Nephron progenitor cell (in vitro differentiated cells): ENCODE measurements around the gene UQCR11.

Source experiments
- DNase-seq: peaks from one replicate; pipeline ENCODE4 v3.0.0; 2021
- H3K27ac Mint-ChIP-seq: 2 replicates; pipeline ENCODE4 v1.8.0; 2021; ENCODE audit warnings: mild to moderate bottlenecking, moderate library complexity, mixed read lengths
- H3K27me3 Mint-ChIP-seq: 2 replicates; pipeline ENCODE4 v1.8.0; 2021; ENCODE audit warnings: mild to moderate bottlenecking, low read depth, mixed read lengths; ENCODE audit not compliant: poor library complexity
- H3K36me3 Mint-ChIP-seq: 2 replicates; pipeline ENCODE4 v1.8.0; 2021; ENCODE audit warnings: low read depth, mixed read lengths
- H3K4me1 Mint-ChIP-seq: 2 replicates; pipeline ENCODE4 v1.8.0; 2021; ENCODE audit warnings: mixed read lengths
- H3K4me3 Mint-ChIP-seq: 2 replicates; pipeline ENCODE4 v1.8.0; 2021; ENCODE audit warnings: mild to moderate bottlenecking, moderate library complexity, mixed read lengths
- H3K9me3 Mint-ChIP-seq: 2 replicates; pipeline ENCODE4 v1.8.0; 2021; ENCODE audit warnings: mild to moderate bottlenecking, moderate library complexity, mixed read lengths
- TF ChIP-seq, protein P1 (sequence below): fragments of 200-600 bp; sonication (generic); IDR thresholded peaks from 2 replicates; pipeline ENCODE4 v1.5.0; 2021; ENCODE audit warnings: antibody characterized with exemption

The UQCR11 gene

DNA sequence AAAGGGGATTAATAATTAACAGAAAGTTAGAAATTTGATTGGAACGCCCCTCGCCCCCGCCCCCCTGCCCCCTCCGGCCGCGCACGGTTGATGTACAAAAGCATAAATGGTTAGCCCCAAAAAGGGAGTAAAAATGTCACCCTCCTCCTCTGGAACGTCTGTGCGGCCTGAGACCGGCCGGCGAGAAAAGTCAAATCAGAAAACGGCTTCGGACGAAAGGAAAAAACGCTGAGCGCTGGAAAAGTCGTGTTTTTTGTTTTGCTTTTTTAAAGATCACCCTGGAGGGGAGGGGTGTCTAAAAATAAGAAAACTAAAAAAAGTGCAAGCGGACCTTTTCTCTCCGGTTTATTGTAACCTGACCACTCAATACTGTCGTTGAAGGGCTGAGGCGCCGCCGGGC is 50.3 kb downstream of the UQCR11 start:
- no peak overlapping the region for H3K4me3 Mint-ChIP-seq
- peak overlapping the region; percentile 75 for H3K27ac Mint-ChIP-seq
- H3K27me3 Mint-ChIP-seq: no peaks in the 10 kb centered on the region
- H3K9me3 Mint-ChIP-seq: peaks cover 6% of the 10 kb centered on the region
- no peak for DNase-seq
- peaks cover 4% of the 10 kb centered on the region for H3K4me1 Mint-ChIP-seq
- TF ChIP-seq, protein P1, sequence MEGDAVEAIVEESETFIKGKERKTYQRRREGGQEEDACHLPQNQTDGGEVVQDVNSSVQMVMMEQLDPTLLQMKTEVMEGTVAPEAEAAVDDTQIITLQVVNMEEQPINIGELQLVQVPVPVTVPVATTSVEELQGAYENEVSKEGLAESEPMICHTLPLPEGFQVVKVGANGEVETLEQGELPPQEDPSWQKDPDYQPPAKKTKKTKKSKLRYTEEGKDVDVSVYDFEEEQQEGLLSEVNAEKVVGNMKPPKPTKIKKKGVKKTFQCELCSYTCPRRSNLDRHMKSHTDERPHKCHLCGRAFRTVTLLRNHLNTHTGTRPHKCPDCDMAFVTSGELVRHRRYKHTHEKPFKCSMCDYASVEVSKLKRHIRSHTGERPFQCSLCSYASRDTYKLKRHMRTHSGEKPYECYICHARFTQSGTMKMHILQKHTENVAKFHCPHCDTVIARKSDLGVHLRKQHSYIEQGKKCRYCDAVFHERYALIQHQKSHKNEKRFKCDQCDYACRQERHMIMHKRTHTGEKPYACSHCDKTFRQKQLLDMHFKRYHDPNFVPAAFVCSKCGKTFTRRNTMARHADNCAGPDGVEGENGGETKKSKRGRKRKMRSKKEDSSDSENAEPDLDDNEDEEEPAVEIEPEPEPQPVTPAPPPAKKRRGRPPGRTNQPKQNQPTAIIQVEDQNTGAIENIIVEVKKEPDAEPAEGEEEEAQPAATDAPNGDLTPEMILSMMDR: no peak
- peaks cover 29% of the 10 kb centered on the region for H3K36me3 Mint-ChIP-seq

DNA sequence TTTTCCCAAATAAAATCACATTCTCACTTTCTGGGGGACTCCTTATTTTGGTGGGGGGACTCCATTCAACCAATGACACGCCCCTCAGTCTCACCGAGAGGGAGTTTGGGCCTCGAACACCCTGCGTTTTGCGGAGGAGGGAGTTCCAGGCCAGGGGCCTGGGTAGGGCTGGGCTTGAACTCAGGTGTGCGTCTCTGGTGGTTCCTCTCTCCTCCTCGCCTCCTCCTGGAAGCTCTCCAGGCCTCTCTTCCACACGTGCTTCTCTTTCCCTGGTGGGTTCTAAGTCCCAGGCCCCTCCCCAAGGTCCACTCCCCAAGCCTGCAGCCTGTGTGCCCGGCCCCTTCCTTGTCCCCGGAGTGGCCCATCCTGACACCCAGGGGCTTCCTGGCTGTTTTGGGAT is 51.8 kb downstream of the UQCR11 start:
- no peak for DNase-seq
- peaks cover 20% of the 10 kb centered on the region for H3K36me3 Mint-ChIP-seq
- no peak overlapping the region for H3K4me3 Mint-ChIP-seq
- H3K27ac Mint-ChIP-seq: no peak overlapping the region
- H3K4me1 Mint-ChIP-seq: peaks cover 4% of the 10 kb centered on the region
- peaks cover 6% of the 10 kb centered on the region for H3K9me3 Mint-ChIP-seq
- no peaks in the 10 kb centered on the region for H3K27me3 Mint-ChIP-seq
- TF ChIP-seq, protein P1: no peak

DNA sequence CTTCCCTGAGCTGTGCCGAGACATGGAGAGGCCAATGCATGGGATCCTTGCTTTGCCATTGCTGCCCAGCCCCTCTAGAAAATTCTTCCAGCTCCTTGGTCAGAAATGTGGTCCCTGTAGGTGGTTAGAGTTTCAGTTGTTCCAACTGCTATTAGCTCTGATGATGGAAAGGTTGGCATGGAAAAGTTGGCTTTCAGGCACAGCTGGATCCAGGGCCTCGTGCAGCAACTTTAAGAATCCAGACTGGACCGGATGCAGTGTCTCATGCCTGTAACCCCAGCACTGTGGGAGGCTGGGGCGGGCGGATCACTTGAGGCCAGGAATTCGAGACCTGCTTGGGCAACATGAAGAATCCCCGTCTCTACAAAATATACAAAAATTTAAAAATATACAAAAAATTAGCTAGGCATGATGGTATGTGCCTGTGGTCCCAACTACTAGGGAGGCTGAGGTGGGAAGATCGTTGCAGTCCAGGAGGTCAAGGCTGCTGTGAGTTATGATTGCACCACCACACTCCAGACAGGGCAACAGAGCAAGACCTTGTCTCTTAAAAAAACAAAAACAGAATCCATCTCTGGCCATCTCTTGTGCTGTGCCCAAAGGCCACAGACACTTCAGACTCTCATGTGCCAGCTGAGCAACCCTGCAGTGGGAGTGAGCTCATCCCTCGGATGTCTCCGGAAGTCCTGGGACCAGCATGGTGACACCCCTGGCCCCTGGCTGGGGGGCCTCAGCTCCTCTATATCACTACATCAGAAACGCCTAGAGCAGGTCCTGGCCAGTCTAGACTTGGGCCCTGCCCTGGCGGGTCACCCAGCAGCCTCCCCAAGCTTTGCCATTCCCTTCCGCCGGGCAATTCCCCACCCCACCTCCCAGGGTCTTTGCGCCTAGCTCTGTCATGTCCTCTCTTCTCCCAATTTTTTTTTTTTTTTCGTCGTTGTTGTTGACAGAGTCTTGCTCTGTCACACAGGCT is 53.9 kb downstream of the UQCR11 start:
- TF ChIP-seq, protein P1: no peak
- no peak overlapping the region for H3K27ac Mint-ChIP-seq

DNA sequence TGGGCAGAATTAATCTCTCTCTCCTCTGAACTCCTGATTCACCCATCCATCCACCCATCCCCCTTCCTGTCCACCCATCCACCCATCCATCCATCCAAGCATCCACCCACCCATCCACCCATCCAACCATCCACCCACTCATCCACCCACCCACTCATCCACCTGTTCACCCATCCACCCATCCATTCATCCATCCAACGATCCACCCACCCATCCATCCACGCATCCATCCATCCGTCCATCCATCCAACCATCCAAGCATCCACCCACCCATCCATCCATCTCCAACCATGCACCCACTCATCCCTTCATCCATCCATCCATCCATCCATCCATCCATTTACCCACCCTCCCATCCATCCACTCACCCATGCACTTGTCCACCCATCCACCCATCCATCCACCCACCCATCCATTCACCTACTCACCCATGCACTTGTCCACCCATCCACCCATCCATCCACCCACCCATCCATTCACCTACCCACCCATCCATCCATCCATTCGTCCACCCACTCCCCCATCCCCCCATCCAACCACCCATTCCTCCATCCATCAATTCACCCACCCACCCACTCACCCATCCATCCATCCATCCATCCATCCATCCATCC is 55.8 kb downstream of the UQCR11 start:
- peaks cover 6% of the 10 kb centered on the region for H3K9me3 Mint-ChIP-seq
- no peaks in the 10 kb centered on the region for H3K4me1 Mint-ChIP-seq
- H3K27me3 Mint-ChIP-seq: peaks cover 20% of the 10 kb centered on the region
- DNase-seq: no peak
- H3K4me3 Mint-ChIP-seq: no peak overlapping the region
- TF ChIP-seq, protein P1: no peak
- H3K36me3 Mint-ChIP-seq: no peaks in the 10 kb centered on the region
- no peak overlapping the region for H3K27ac Mint-ChIP-seq

More for the DNA sequence above, 53.9 kb downstream of the UQCR11 start:
- H3K4me3 Mint-ChIP-seq: no peak overlapping the region
- peaks cover 5% of the 10 kb centered on the region for H3K36me3 Mint-ChIP-seq
- peaks cover 6% of the 10 kb centered on the region for H3K9me3 Mint-ChIP-seq
- peaks cover 4% of the 10 kb centered on the region for H3K27me3 Mint-ChIP-seq
- no peak for DNase-seq
- peaks cover 4% of the 10 kb centered on the region for H3K4me1 Mint-ChIP-seq
